ENCODE data around the gene KASH5.

KASH5 gene

DNA sequence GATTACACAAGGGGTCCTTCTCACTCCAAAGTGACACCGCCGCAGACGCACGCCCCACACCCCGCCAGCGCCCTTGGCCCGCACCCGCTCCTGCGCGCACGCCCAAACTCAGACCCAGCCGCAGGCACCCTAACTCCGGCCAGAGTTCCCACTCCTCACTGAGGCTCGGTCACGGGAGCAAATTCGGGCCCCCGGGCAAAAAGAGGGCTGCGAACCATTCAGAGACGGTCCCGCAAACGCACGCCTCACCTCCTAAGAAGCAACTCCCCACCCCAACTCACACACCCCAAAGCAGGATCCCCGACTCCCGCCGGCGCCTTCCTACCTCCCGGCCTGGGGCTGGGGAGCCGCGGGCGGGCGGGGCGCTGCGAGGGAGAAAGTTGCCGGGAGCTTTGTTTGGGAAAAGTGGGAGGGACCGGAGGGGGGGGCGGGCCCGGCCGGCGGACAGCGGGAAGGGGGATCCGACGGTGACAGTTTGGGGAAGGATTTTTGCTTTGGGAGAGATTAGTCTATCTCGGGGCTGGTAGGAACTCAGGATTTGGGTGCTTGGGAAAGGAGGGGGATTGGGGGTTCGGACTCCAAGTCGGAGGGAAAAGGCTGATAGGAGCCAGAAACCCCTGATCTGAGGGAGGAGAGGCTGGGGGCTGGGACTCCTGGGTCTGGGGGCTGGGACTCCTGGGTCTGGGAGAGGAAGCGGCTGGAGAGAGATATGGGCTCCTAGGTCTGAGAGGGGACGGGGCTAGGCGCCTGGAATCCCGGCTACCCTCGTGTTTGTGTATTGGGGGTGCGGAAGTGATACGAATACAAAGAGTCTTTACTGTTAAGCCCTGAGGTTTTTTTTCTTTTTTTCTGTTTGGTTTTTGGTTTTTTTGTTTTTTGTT is 25.8 kb upstream of the KASH5 start, which contains the start of gene TEAD2:
Gene TEAD2 (minus strand): TSS at position 369 of the 881 bp plus-strand sequence. CDS start 2,341 bp downstream, outside the sequence.
- H3K4me3 ChIP-seq (ENCODE audit: low read length), result peak within 1 kb of the TSS; percentile 88
- DNase-seq (ENCODE audit: low read depth), result no peak
- TF ChIP-seq, protein P1, sequence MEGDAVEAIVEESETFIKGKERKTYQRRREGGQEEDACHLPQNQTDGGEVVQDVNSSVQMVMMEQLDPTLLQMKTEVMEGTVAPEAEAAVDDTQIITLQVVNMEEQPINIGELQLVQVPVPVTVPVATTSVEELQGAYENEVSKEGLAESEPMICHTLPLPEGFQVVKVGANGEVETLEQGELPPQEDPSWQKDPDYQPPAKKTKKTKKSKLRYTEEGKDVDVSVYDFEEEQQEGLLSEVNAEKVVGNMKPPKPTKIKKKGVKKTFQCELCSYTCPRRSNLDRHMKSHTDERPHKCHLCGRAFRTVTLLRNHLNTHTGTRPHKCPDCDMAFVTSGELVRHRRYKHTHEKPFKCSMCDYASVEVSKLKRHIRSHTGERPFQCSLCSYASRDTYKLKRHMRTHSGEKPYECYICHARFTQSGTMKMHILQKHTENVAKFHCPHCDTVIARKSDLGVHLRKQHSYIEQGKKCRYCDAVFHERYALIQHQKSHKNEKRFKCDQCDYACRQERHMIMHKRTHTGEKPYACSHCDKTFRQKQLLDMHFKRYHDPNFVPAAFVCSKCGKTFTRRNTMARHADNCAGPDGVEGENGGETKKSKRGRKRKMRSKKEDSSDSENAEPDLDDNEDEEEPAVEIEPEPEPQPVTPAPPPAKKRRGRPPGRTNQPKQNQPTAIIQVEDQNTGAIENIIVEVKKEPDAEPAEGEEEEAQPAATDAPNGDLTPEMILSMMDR (conservative IDR thresholded peaks at IDR 0.05; ENCODE audit: low read depth, low read length), result no peak

DNA sequence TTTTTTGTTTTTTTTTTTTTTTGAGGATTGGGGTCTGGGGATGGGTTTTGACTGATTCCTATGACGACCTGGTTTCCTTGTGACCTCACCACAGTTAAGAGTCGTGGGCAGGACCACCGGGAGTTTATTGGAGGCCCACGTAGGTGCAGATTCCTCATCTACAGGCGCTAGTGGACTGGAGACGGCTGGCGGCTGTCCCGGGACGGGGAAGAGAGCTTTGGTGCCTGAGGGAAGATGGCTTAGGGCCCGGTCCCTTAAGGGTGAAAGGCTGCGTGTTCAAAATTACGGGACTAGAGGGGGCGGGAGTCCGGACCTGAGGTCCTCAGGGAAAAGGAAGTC is 25.2 kb upstream of the KASH5 start:
- no peak for DNase-seq (ENCODE audit: low read depth)
- TF ChIP-seq, protein P1 (conservative IDR thresholded peaks at IDR 0.05; ENCODE audit: low read depth, low read length), result no peak
- peak overlapping the region; percentile 88 for H3K4me3 ChIP-seq (ENCODE audit: low read length)

GRCh38 chr19:49363268-49364082 is 24.6 kb upstream of the KASH5 start, which contains the start of gene DKKL1:
Gene DKKL1 (plus strand): TSS chr19:49363877. CDS start chr19:49363999, 122 bp downstream.
- peak; percentile 91 for DNase-seq (ENCODE audit: low read depth)
- H3K4me3 ChIP-seq (ENCODE audit: low read length), result peak within 1 kb of the TSS; percentile 88
- TF ChIP-seq, protein P1 (conservative IDR thresholded peaks at IDR 0.05; ENCODE audit: low read depth, low read length), result peak; percentile 22

DNA sequence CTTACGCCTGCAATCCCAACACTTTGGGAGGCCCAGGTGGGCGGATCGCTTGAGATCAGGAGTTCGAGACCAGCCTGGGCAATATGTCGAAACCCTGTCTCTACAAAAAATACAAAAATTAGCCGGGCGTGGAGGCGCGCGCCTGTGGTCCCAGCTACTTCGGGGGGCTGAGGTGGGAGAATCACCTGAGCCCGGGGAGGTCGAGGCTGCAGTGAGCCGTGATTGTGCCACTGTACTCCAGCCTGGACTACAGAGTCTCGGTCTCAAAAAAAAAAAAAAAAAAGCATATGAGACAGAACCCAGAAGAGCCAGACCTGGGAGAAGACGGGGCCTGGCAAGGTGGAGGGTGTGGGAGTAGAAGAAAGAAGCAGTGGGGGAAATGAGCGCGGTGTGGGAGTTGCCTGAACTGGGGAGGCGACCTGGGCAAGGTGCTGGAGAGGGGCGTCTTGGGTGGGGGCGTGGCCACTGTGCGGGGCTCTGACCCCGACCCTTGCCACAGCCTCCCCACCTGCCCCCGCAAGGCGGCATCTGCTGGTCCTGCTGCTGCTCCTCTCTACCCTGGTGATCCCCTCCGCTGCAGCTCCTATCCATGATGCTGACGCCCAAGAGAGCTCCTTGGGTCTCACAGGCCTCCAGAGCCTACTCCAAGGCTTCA is 23.8 kb upstream of the KASH5 start:
- peak overlapping the region; percentile 35 for H3K4me3 ChIP-seq (ENCODE audit: low read length)
- TF ChIP-seq, protein P1 (conservative IDR thresholded peaks at IDR 0.05; ENCODE audit: low read depth, low read length), result no peak
- no peak for DNase-seq (ENCODE audit: low read depth)

DNA sequence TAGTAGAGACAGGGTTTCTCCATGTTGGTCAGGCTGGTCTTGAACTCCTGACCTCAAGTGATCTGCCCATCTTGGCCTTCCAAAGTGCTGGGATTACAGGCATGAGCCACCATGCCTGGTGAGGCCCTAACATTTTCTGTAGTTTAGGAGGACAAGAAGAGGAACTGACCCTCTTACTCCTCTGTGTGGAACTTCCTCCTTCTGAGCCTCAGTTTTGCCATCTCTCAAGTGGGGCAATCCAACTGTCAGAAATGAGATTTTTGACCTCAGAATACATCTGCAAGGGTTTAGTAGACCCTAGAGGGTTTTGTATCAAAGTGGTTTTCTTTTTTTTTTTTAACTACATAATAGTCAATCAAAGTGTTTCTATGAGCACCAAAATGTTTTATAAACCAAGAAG is 21.9 kb upstream of the KASH5 start:
- TF ChIP-seq, protein P1 (conservative IDR thresholded peaks at IDR 0.05; ENCODE audit: low read depth, low read length), result no peak
- no peak for DNase-seq (ENCODE audit: low read depth)
- no peak overlapping the region for H3K4me3 ChIP-seq (ENCODE audit: low read length)

GRCh38 chr19:49368711-49369358 is 19.2 kb upstream of the KASH5 start:
- H3K4me3 ChIP-seq (ENCODE audit: low read length), result no peak overlapping the region
- TF ChIP-seq, protein P1 (conservative IDR thresholded peaks at IDR 0.05; ENCODE audit: low read depth, low read length), result no peak
- no peak for DNase-seq (ENCODE audit: low read depth)

All from retinal pigment epithelial cell (primary cell).